Astrocyte (in vitro differentiated cells and primary cell): Measurements from ENCODE around the gene HMG20B. TPM values are rescaled to one million over a fixed set of nuclear protein-coding genes. Genes with fewer than 3 reads are reported as not detected.

ENCODE experiments used
- DNase-seq: peaks from one replicate; pipeline ENCODE4 v3.0.0-alpha.2; 2010; ENCODE audit warnings: low read depth
- FAIRE-seq: peaks from 2 replicates; lab custom pipeline; 2011; peaks lifted over from hg19 to GRCh38; lab: Jason Lieb, UNC
- H2AFZ ChIP-seq: 2 replicates; pipeline ENCODE4 v1.6.0; 2012; ENCODE audit warnings: low read depth, low read length, inconsistent platforms
- H3K27ac ChIP-seq: 2 replicates; pipeline ENCODE4 v1.5.1; 2011; ENCODE audit warnings: low read depth, low read length, inconsistent platforms
- H3K27me3 ChIP-seq: 2 replicates; pipeline ENCODE4 v1.6.0; 2011; ENCODE audit warnings: low read length, inconsistent platforms; ENCODE audit not compliant: insufficient read depth
- H3K36me3 ChIP-seq: 2 replicates; pipeline ENCODE4 v1.5.1; 2011; ENCODE audit warnings: low read length, inconsistent platforms; ENCODE audit not compliant: insufficient read depth
- H3K4me1 ChIP-seq: 2 replicates; pipeline ENCODE4 v1.5.1; 2011; ENCODE audit warnings: low read length, inconsistent platforms; ENCODE audit not compliant: insufficient read depth
- H3K4me2 ChIP-seq: 2 replicates; pipeline ENCODE4 v1.6.0; 2012; ENCODE audit warnings: low read length, inconsistent platforms
- H3K4me3 ChIP-seq: 2 replicates; pipeline ENCODE4 v1.5.1; 2011; ENCODE audit warnings: low read depth, mild to moderate bottlenecking, low read length, inconsistent platforms; ENCODE audit not compliant: insufficient read depth
- H3K79me2 ChIP-seq: 2 replicates; pipeline ENCODE4 v1.6.0; 2012; ENCODE audit warnings: mild to moderate bottlenecking, low read length, inconsistent platforms; ENCODE audit not compliant: insufficient read depth
- H3K9ac ChIP-seq: 2 replicates; pipeline ENCODE4 v1.6.0; 2012; ENCODE audit warnings: mild to moderate bottlenecking, low read length, inconsistent platforms
- H3K9me3 ChIP-seq: 2 replicates; pipeline ENCODE4 v1.5.1; 2012; ENCODE audit warnings: low read depth, mild to moderate bottlenecking, low read length, inconsistent platforms; ENCODE audit not compliant: insufficient read depth
- H4K20me1 ChIP-seq: 2 replicates; pipeline ENCODE4 v1.6.0; 2012; ENCODE audit warnings: low read length, inconsistent platforms; ENCODE audit not compliant: insufficient read depth
- H3K27ac Mint-ChIP-seq: one replicate; pipeline ENCODE4 v1.8.0; 2021; ENCODE audit warnings: mild to moderate bottlenecking, mixed read lengths; ENCODE audit not compliant: unreplicated experiment
- H3K27me3 Mint-ChIP-seq: one replicate; pipeline ENCODE4 v1.8.0; 2021; ENCODE audit warnings: low read depth, mixed read lengths; ENCODE audit not compliant: unreplicated experiment
- H3K36me3 Mint-ChIP-seq: one replicate; pipeline ENCODE4 v1.8.0; 2021; ENCODE audit warnings: low read depth, mixed read lengths; ENCODE audit not compliant: unreplicated experiment
- H3K4me1 Mint-ChIP-seq: one replicate; pipeline ENCODE4 v1.8.0; 2021; ENCODE audit warnings: low read depth, mixed read lengths; ENCODE audit not compliant: unreplicated experiment
- H3K4me3 Mint-ChIP-seq: one replicate; pipeline ENCODE4 v1.8.0; 2021; ENCODE audit warnings: mild to moderate bottlenecking, moderate library complexity, mixed read lengths; ENCODE audit not compliant: unreplicated experiment
- H3K9me3 Mint-ChIP-seq: one replicate; pipeline ENCODE4 v1.8.0; 2021; ENCODE audit warnings: mild to moderate bottlenecking, mixed read lengths; ENCODE audit not compliant: unreplicated experiment
- CTCF ChIP-seq: IDR thresholded peaks from 2 replicates; pipeline ENCODE4 v1.5.1; 2011; ENCODE audit warnings: low read depth, mild to moderate bottlenecking, inconsistent platforms, low read length, moderate library complexity; ENCODE audit not compliant: insufficient read depth
- EZH2 ChIP-seq: IDR thresholded peaks from 2 replicates; pipeline ENCODE4 v1.6.1; 2012; ENCODE audit warnings: mild to moderate bottlenecking, low read length, inconsistent platforms; ENCODE audit not compliant: insufficient read depth
- total RNA-seq: library from RNA; stranded (reverse); gene quantifications from 2 replicates; pipeline ENCODE4 v1.2.1, GENCODE V29; 2021

HMG20B gene
- total RNA-seq, 1 donor from 2014 or later = 55.9 TPM

- H3K4me3 ChIP-seq = no peak overlapping the region
- FAIRE-seq = no peak
Measured at GRCh38 chr19:3609779-3610719, 37.3 kb downstream of the HMG20B start.

GRCh38 chr19:3610745-3611717 lies 38.3 kb downstream of the HMG20B start:
- Mint-ChIP-seq H3K27ac (no peak overlapping the region), H3K27me3 (peaks cover 6% of the 10 kb centered on the region), H3K4me1 (peaks cover 7% of the 10 kb centered on the region), H3K4me3 (no peak overlapping the region), H3K36me3 (peaks cover 4% of the 10 kb centered on the region), H3K9me3 (no peaks in the 10 kb centered on the region)
- Histone ChIP-seq H4K20me1 (peaks cover 6% of the 10 kb centered on the region), H3K36me3 (no peaks in the 10 kb centered on the region), H3K79me2 (no peaks in the 10 kb centered on the region), H3K4me1 (peaks cover 21% of the 10 kb centered on the region), H2AFZ (no peak overlapping the region), H3K9ac (no peak overlapping the region), H3K4me3 (no peak overlapping the region), H3K4me2 (no peak overlapping the region), H3K27ac (no peak overlapping the region), H3K9me3 (no peaks in the 10 kb centered on the region), H3K27me3 (no peaks in the 10 kb centered on the region)
- FAIRE-seq (no peak), DNase-seq (no peak)
- TF ChIP-seq EZH2 (no peak), CTCF (no peak)

More at GRCh38 chr19:3609779-3610719, 37.3 kb downstream of the HMG20B start:
- Histone ChIP-seq H3K9me3 (no peaks in the 10 kb centered on the region), H2AFZ (no peak overlapping the region), H3K27me3 (no peaks in the 10 kb centered on the region), H3K9ac (no peak overlapping the region), H3K36me3 (no peaks in the 10 kb centered on the region), H3K27ac (no peak overlapping the region), H3K4me1 (peaks cover 28% of the 10 kb centered on the region), H3K79me2 (no peaks in the 10 kb centered on the region), H3K4me2 (no peak overlapping the region), H4K20me1 (peaks cover 14% of the 10 kb centered on the region)
- H3K36me3 Mint-ChIP-seq = peaks cover 4% of the 10 kb centered on the region
- no peak overlapping the region for H3K4me3 Mint-ChIP-seq
- H3K27me3 Mint-ChIP-seq = peaks cover 6% of the 10 kb centered on the region
- TF ChIP-seq EZH2 (no peak), CTCF (no peak)
- no peak for DNase-seq
- peaks cover 7% of the 10 kb centered on the region for H3K4me1 Mint-ChIP-seq
- H3K9me3 Mint-ChIP-seq = no peaks in the 10 kb centered on the region
- H3K27ac Mint-ChIP-seq = no peak overlapping the region
